Osteoblast (primary cell): ENCODE data around the gene SLC2A9. TPM values are rescaled to one million over a fixed set of nuclear protein-coding genes. Genes with fewer than 3 reads are reported as not detected.

Source experiments
- DNase-seq: peaks from one replicate; pipeline ENCODE4 v3.0.0; 2011; ENCODE audit warnings: low spot score, mixed read lengths; ENCODE audit not compliant: insufficient read length; ENCODE audit errors: missing footprints
- H2AFZ ChIP-seq: 2 replicates; pipeline ENCODE4 v1.6.0; 2011; ENCODE audit warnings: mild to moderate bottlenecking, low read length
- H3K27ac ChIP-seq: 2 replicates; pipeline ENCODE4 v1.5.1; 2011; ENCODE audit warnings: mild to moderate bottlenecking, low read depth, low read length, moderate library complexity
- H3K27me3 ChIP-seq: 2 replicates; pipeline ENCODE4 v1.6.0; 2012; ENCODE audit warnings: mild to moderate bottlenecking, control low read depth, inconsistent platforms, low read length, moderate library complexity; ENCODE audit not compliant: insufficient read depth
- H3K36me3 ChIP-seq: 2 replicates; pipeline ENCODE4 v1.5.1; 2011; ENCODE audit warnings: mild to moderate bottlenecking, low read length, control low read depth, moderate library complexity; ENCODE audit not compliant: insufficient read depth
- H3K4me1 ChIP-seq: 2 replicates; pipeline ENCODE4 v1.5.1; 2011; ENCODE audit warnings: mild to moderate bottlenecking, low read length, control low read depth, moderate library complexity; ENCODE audit not compliant: insufficient read depth
- H3K4me2 ChIP-seq: 2 replicates; pipeline ENCODE4 v1.6.0; 2011; ENCODE audit warnings: mild to moderate bottlenecking, low read length; ENCODE audit not compliant: insufficient read depth
- H3K4me3 ChIP-seq: fragments of 200-600 bp; sonication (generic); 3 replicates; pipeline ENCODE4 v1.5.1; 2012; ENCODE audit warnings: mild to moderate bottlenecking, low read length, inconsistent platforms; ENCODE audit not compliant: insufficient read depth
- H3K79me2 ChIP-seq: 2 replicates; pipeline ENCODE4 v1.6.0; 2012; ENCODE audit warnings: mild to moderate bottlenecking, low read length, control low read depth, inconsistent platforms; ENCODE audit not compliant: insufficient read depth
- H3K9me3 ChIP-seq: 2 replicates; pipeline ENCODE4 v1.5.1; 2011; ENCODE audit warnings: low read depth, low read length, control low read depth
- H4K20me1 ChIP-seq: 2 replicates; pipeline ENCODE4 v1.6.0; 2012; ENCODE audit warnings: mild to moderate bottlenecking, low read length, control low read depth; ENCODE audit not compliant: insufficient read depth
- total RNA-seq: library from RNA; depleted of rRNA; stranded (reverse); fragments of >200 nt; gene quantifications from 2 replicates; pipeline ENCODE4 v1.2.3, GENCODE V29; 2012
- TF ChIP-seq, protein P1 (sequence below): IDR thresholded peaks from 2 replicates; pipeline ENCODE4 v1.5.1; 2011; ENCODE audit warnings: mild to moderate bottlenecking, low read depth, low read length, moderate library complexity; ENCODE audit errors: extremely low read depth

The SLC2A9 gene
- total RNA-seq, 1 donor: 2.5 TPM

GRCh38 chr4:10015140-10015753 is 6.0 kb downstream of the SLC2A9 start:
- no peak overlapping the region for H2AFZ ChIP-seq
- H3K27ac ChIP-seq: no peak overlapping the region
- H3K27me3 ChIP-seq: peaks cover 5% of the 10 kb centered on the region
- DNase-seq: no peak
- no peaks in the 10 kb centered on the region for H3K9me3 ChIP-seq
- H3K79me2 ChIP-seq: no peaks in the 10 kb centered on the region
- H3K4me1 ChIP-seq: peaks cover 5% of the 10 kb centered on the region
- no peak overlapping the region for H3K4me2 ChIP-seq
- no peak overlapping the region for H3K4me3 ChIP-seq
- TF ChIP-seq, protein P1, sequence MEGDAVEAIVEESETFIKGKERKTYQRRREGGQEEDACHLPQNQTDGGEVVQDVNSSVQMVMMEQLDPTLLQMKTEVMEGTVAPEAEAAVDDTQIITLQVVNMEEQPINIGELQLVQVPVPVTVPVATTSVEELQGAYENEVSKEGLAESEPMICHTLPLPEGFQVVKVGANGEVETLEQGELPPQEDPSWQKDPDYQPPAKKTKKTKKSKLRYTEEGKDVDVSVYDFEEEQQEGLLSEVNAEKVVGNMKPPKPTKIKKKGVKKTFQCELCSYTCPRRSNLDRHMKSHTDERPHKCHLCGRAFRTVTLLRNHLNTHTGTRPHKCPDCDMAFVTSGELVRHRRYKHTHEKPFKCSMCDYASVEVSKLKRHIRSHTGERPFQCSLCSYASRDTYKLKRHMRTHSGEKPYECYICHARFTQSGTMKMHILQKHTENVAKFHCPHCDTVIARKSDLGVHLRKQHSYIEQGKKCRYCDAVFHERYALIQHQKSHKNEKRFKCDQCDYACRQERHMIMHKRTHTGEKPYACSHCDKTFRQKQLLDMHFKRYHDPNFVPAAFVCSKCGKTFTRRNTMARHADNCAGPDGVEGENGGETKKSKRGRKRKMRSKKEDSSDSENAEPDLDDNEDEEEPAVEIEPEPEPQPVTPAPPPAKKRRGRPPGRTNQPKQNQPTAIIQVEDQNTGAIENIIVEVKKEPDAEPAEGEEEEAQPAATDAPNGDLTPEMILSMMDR: peak; percentile 52
- H4K20me1 ChIP-seq: no peaks in the 10 kb centered on the region
- no peaks in the 10 kb centered on the region for H3K36me3 ChIP-seq

GRCh38 chr4:10013722-10014121 is 7.6 kb downstream of the SLC2A9 start:
- Histone ChIP-seq H3K79me2 (no peaks in the 10 kb centered on the region), H3K36me3 (no peaks in the 10 kb centered on the region), H3K4me3 (no peak overlapping the region), H3K27ac (no peak overlapping the region), H3K4me2 (no peak overlapping the region), H3K9me3 (no peaks in the 10 kb centered on the region), H4K20me1 (no peaks in the 10 kb centered on the region), H3K27me3 (peaks cover 5% of the 10 kb centered on the region), H2AFZ (no peak overlapping the region), H3K4me1 (peaks cover 5% of the 10 kb centered on the region)
- no peak for DNase-seq
- TF ChIP-seq, protein P1: peak; percentile 55

GRCh38 chr4:10011885-10012284 is 9.4 kb downstream of the SLC2A9 start:
- Histone ChIP-seq H3K4me1 (peaks cover 11% of the 10 kb centered on the region), H3K9me3 (no peaks in the 10 kb centered on the region), H3K4me2 (no peak overlapping the region), H4K20me1 (no peaks in the 10 kb centered on the region), H3K4me3 (no peak overlapping the region), H3K27me3 (peaks cover 5% of the 10 kb centered on the region), H3K36me3 (no peaks in the 10 kb centered on the region), H3K79me2 (no peaks in the 10 kb centered on the region), H2AFZ (no peak overlapping the region), H3K27ac (no peak overlapping the region)
- no peak for DNase-seq
- TF ChIP-seq, protein P1: no peak

GRCh38 chr4:10011277-10011676 is 10.0 kb downstream of the SLC2A9 start:
- H3K9me3 ChIP-seq: no peaks in the 10 kb centered on the region
- H3K4me2 ChIP-seq: no peak overlapping the region
- no peaks in the 10 kb centered on the region for H3K36me3 ChIP-seq
- H3K27me3 ChIP-seq: peaks cover 5% of the 10 kb centered on the region
- no peak overlapping the region for H3K4me3 ChIP-seq
- TF ChIP-seq, protein P1: no peak
- no peaks in the 10 kb centered on the region for H3K79me2 ChIP-seq
- no peaks in the 10 kb centered on the region for H4K20me1 ChIP-seq
- H2AFZ ChIP-seq: no peak overlapping the region
- DNase-seq: no peak
- H3K4me1 ChIP-seq: peaks cover 17% of the 10 kb centered on the region
- no peak overlapping the region for H3K27ac ChIP-seq
